Left lung (tissue), 14 donors: Measurements from ENCODE around the gene TNFRSF19. TPM values are rescaled to one million over a fixed set of nuclear protein-coding genes. Genes with fewer than 3 reads are reported as not detected.
"Not testable (repeated sequence)": the region's sequence is repeated elsewhere in the genome, so short reads cannot be mapped to it uniquely, and the experiment has no call there.

Experiments
- ATAC-seq: fragments of 200-7000 bp; cut with Tn5 transposase; one replicate; pipeline ENCODE4 v1.9.1; 2020; ENCODE audit warnings: moderate library complexity
- DNase-seq, 4 donors: peaks; one replicate each; pipeline ENCODE4 v3.0.0-alpha.2; 2013 to 2020
- H3K27ac ChIP-seq, 2 donors: fragments of 200-600 bp; sonication (generic) in 1 of 2; one replicate each; pipeline versions ENCODE4 v1.5.0 to v1.8.0; 2020 to 2021
- H3K27me3 ChIP-seq, 2 donors: fragments of 200-600 bp; sonication (generic) in 1 of 2; one replicate each; pipeline versions ENCODE4 v1.5.0 to v1.8.0; 2020 to 2021
- H3K36me3 ChIP-seq, 2 donors: fragments of 200-600 bp; sonication (generic) in 1 of 2; one replicate each; pipeline versions ENCODE4 v1.5.0 to v1.8.0; 2020 to 2021
- H3K4me1 ChIP-seq, 2 donors: fragments of 200-600 bp; one replicate each; pipeline ENCODE4 v1.8.0; 2021
- H3K4me3 ChIP-seq, 2 donors: fragments of 200-600 bp; sonication (generic) in 1 of 2; one replicate each; pipeline versions ENCODE4 v1.5.0 to v1.8.0; 2020 to 2021; ENCODE audit warnings: mild to moderate bottlenecking in 1 of 2
- H3K9me3 ChIP-seq, 2 donors: fragments of 200-600 bp; sonication (generic) in 1 of 2; one replicate each; pipeline versions ENCODE4 v1.5.0 to v1.8.0; 2020 to 2021
- intact Hi-C, 2 donors: fragments of 100-400 bp; cut with DNase I; formaldehyde crosslinking; loops; one replicate each; pipeline versions ENCODE4 v1.11.2 to v1.14.2; 2022
- long read RNA-seq, 12 donors: library from polyadenylated mRNA in 2 of 12; unstranded in 2 of 12; transcript quantifications; one replicate each; pipeline ENCODE4 v2.0.0 and lab custom pipeline, GENCODE V29; 2019 to 2026
- polyA plus RNA-seq, 6 donors: library from polyadenylated mRNA; unstranded; fragments of 120-200 nt; gene quantifications; one replicate each; pipeline ENCODE4 v1.2.1, GENCODE V29; 2013; ENCODE audit not compliant: insufficient read length in 6 of 6
- total RNA-seq, 2 donors: library from RNA; stranded (reverse); fragmentation: NEBNext Ultra II Directional; extraction: Animal tissue kit (Norgen Biotek cat#: 25700); gene quantifications; one replicate each; pipeline ENCODE4 v1.2.1, GENCODE V29; 2021
- TF ChIP-seq, protein P1 (sequence below), 2 donors: fragments of 200-600 bp; sonication (generic) in 1 of 2; IDR thresholded peaks; one replicate each; pipeline versions ENCODE4 v1.5.0 to v1.8.0; 2021; ENCODE audit warnings: antibody characterized with exemption in 2 of 2
- donor health status: DM: no; HTN: yes; CAD: no.
- donor health status: DM: no; HTN: no; CAD: no.

The TNFRSF19 gene, protein sequence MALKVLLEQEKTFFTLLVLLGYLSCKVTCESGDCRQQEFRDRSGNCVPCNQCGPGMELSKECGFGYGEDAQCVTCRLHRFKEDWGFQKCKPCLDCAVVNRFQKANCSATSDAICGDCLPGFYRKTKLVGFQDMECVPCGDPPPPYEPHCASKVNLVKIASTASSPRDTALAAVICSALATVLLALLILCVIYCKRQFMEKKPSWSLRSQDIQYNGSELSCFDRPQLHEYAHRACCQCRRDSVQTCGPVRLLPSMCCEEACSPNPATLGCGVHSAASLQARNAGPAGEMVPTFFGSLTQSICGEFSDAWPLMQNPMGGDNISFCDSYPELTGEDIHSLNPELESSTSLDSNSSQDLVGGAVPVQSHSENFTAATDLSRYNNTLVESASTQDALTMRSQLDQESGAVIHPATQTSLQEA
- total RNA-seq (10 to 100 TPM; 28.1 to 52.1 TPM), polyA plus RNA-seq (10 to 100 TPM; 82.7 to 97.1 (median 92.0) TPM)
- long read RNA-seq, donor 1, full-length matches to known transcripts, result 16 of 37 reads
- long read RNA-seq, donor 1, partial matches to known transcripts, result 21 of 37 reads
- long read RNA-seq, donor 1, other reads (novel, unspliced or antisense), result 0 of 37 reads
- long read RNA-seq, donor 2, full-length matches to known transcripts, result 30 of 50 reads
- long read RNA-seq, donor 2, partial matches to known transcripts, result 20 of 50 reads
- long read RNA-seq, donor 2, other reads (novel, unspliced or antisense), result 0 of 50 reads
- long read RNA-seq, donor 3, full-length matches to known transcripts, result 21 of 21 reads
- long read RNA-seq, donor 3, partial matches to known transcripts, result 0 of 21 reads
- long read RNA-seq, donor 3, other reads (novel, unspliced or antisense), result 0 of 21 reads
- long read RNA-seq, donor 4, full-length matches to known transcripts, result 2 of 5 reads
- long read RNA-seq, donor 4, partial matches to known transcripts, result 1 of 5 reads
- long read RNA-seq, donor 4, other reads (novel, unspliced or antisense), result 2 of 5 reads
- long read RNA-seq, donor 5, full-length matches to known transcripts, result 25 of 38 reads
- long read RNA-seq, donor 5, partial matches to known transcripts, result 6 of 38 reads
- long read RNA-seq, donor 5, other reads (novel, unspliced or antisense), result 7 of 38 reads
- long read RNA-seq, donor 6, full-length matches to known transcripts, result 14 of 14 reads
- long read RNA-seq, donor 6, partial matches to known transcripts, result 0 of 14 reads
- long read RNA-seq, donor 6, other reads (novel, unspliced or antisense), result 0 of 14 reads
- long read RNA-seq, donor 7, full-length matches to known transcripts, result 6 of 6 reads
- long read RNA-seq, donor 7, partial matches to known transcripts, result 0 of 6 reads
- long read RNA-seq, donor 7, other reads (novel, unspliced or antisense), result 0 of 6 reads
- long read RNA-seq, donor 8, full-length matches to known transcripts, result 12 of 18 reads
- long read RNA-seq, donor 8, partial matches to known transcripts, result 6 of 18 reads
- long read RNA-seq, donor 8, other reads (novel, unspliced or antisense), result 0 of 18 reads
- long read RNA-seq, donor 9, result 0 reads
- long read RNA-seq, donor 10, partial matches to known transcripts, result 1 of 2 reads
- long read RNA-seq, donor 10, other reads (novel, unspliced or antisense), result 1 of 2 reads
- long read RNA-seq, donor 11, full-length matches to known transcripts, result 5 of 5 reads
- long read RNA-seq, donor 11, partial matches to known transcripts, result 0 of 5 reads
- long read RNA-seq, donor 11, other reads (novel, unspliced or antisense), result 0 of 5 reads
- long read RNA-seq, donor 12, full-length matches to known transcripts, result 14 of 14 reads
- long read RNA-seq, donor 12, partial matches to known transcripts, result 0 of 14 reads
- long read RNA-seq, donor 12, other reads (novel, unspliced or antisense), result 0 of 14 reads

DNA sequence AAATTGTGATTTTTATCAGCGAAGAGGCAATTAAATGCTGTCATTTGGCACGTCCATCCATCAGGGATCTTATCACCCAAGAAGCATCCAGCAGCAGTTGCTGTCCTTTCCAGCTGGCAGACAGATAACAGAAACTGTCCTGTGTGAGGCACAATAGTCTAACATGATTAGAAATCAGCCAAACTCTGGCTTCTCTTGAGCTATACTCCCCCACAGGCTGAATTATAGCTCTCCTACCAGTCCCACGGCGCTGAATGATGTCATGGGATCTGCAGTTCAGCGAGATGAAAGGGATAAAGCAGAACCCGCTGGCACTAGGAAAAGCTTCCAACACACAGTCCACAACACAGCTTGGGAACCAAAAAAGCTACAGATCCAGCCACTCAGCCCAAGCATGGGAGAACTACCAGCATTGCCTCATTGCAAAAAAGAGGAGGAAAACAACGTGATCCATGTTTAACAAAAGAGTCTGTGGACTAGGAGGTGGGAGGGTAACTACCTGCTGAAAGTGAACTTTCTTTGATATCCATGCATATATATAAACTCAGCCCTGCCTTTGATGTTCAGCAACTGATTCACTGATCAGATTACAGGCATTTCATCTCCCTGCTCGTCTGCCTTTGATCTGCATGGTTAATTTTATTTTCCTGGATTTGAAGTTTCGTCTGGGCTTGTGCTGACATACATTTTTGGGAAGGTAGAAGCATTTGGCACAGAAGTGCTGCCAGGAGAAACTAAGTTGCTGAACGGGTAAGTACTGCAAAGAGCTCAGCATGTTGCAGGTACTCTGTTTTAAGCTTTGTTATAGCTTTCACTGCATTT is at the start of gene TNFRSF19:
TNFRSF19 (plus strand) TSS at position 314 of the 822 bp plus-strand sequence. CDS start 19,772 bp downstream, outside the sequence.
- DNase-seq, result peak in 2 of 4 donors; percentile 70 to 81
- intact Hi-C loops, result no loop called here
- no peaks in the 10 kb centered on the region for H3K9me3 ChIP-seq
- no peaks in the 10 kb centered on the region for H3K36me3 ChIP-seq
- peak; percentile 80 for ATAC-seq
- peaks cover 0 to 22% of the 10 kb centered on the region in 2 donors for H3K27me3 ChIP-seq
- TF ChIP-seq, protein P1, sequence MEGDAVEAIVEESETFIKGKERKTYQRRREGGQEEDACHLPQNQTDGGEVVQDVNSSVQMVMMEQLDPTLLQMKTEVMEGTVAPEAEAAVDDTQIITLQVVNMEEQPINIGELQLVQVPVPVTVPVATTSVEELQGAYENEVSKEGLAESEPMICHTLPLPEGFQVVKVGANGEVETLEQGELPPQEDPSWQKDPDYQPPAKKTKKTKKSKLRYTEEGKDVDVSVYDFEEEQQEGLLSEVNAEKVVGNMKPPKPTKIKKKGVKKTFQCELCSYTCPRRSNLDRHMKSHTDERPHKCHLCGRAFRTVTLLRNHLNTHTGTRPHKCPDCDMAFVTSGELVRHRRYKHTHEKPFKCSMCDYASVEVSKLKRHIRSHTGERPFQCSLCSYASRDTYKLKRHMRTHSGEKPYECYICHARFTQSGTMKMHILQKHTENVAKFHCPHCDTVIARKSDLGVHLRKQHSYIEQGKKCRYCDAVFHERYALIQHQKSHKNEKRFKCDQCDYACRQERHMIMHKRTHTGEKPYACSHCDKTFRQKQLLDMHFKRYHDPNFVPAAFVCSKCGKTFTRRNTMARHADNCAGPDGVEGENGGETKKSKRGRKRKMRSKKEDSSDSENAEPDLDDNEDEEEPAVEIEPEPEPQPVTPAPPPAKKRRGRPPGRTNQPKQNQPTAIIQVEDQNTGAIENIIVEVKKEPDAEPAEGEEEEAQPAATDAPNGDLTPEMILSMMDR (IDR thresholded peaks at IDR 0.05), result no peak
- peak within 1 kb of the TSS in 1 of 2 donors; percentile 73 for H3K27ac ChIP-seq
- H3K4me1 ChIP-seq, result no peaks in the 10 kb centered on the region
- peak within 1 kb of the TSS; percentile 4 to 10 for H3K4me3 ChIP-seq

DNA sequence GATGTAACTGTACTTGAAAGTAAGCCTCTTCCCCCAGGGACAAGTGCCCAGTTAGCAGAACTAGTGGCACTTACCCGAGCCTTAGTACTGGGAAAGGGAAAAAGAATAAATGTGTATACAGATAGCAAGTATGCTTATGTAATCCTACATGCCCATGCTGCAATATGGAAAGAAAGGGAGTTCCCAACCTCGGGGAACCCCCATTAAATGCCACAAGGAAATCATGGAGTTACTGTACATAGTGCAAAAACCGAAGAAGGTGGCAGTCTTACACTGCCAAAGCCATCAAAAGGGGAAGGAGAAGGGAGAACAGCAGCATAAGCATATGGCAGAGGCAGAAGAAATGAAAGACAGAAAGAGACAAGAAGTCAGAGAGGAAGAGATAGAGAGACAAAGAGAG is 40.3 kb upstream of the TNFRSF19 start:
- DNase-seq, intact Hi-C loops, H3K27me3 ChIP-seq, H3K36me3 ChIP-seq, H3K27ac ChIP-seq, H3K9me3 ChIP-seq, H3K4me1 ChIP-seq, H3K4me3 ChIP-seq: not testable (repeated sequence)
- peak; percentile 50 for ATAC-seq

DNA sequence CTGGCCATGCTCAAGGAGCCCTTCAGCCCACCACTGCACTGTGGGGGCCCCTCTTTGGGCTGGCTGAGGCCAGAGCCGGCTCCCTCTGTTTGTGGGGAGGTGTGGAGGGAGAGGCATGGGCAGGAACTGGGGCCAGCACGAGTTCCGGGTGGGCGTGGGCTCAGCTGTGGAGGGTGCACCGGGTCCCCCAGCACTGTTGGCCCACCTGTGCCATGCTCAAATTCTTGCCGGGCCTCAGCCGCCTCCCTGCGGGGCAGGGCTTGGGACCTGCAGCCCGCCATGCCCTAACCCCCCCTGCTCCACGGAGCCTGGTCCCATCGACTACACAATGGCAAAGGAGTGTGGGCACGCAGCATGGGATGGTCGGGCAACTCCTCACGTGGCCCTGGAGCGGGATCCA is 38.8 kb upstream of the TNFRSF19 start:
- Histone ChIP-seq H3K27me3 (no peaks in the 10 kb centered on the region), H3K4me1 (no peaks in the 10 kb centered on the region), H3K36me3 (no peaks in the 10 kb centered on the region), H3K9me3 (peaks cover 0 to 4% of the 10 kb centered on the region in 2 donors), H3K27ac (no peak overlapping the region), H3K4me3 (no peak overlapping the region)
- ATAC-seq (no peak), DNase-seq (no peak)
- intact Hi-C loops, result no loop called here
- TF ChIP-seq, protein P1 (IDR thresholded peaks at IDR 0.05), result no peak

DNA sequence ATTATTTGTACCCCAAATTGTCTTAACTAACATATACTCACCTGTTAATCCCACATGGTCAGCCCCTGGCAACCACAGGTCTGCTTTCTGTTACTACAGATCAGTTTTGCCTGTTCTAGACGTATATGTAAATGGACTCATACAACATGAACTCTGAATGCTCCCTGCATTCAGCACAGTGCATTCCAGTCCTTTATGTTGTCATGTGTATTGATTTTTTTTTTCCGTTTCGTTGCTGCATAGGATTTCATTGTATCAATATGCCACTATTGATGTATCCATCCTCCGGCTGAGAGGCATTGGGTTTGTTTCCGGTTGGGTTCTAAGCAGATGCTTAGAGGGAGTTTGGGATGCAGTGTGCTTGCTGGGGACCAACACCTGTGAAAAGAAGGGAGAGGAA is 36.1 kb upstream of the TNFRSF19 start:
- Histone ChIP-seq H3K36me3 (no peaks in the 10 kb centered on the region), H3K27ac (no peak overlapping the region), H3K4me3 (no peak overlapping the region), H3K9me3 (peaks cover 0 to 4% of the 10 kb centered on the region in 2 donors), H3K27me3 (no peaks in the 10 kb centered on the region), H3K4me1 (no peaks in the 10 kb centered on the region)
- no peak for DNase-seq
- TF ChIP-seq, protein P1 (IDR thresholded peaks at IDR 0.05), result no peak
- intact Hi-C loops, result no loop called here
- ATAC-seq, result no peak
